C4-2B (cell line): ENCODE results near the gene ERCC1.

Experiments
- ZFX ChIP-seq: fragments of 450-650 bp; IDR thresholded peaks from 2 replicates; pipeline ENCODE4 v1.6.1; 2017
- TF ChIP-seq, protein P1 (sequence below): fragments of 450-650 bp; conservative IDR thresholded peaks from 2 replicates; pipeline ENCODE4 v1.5.1; 2017; ENCODE audit warnings: mild to moderate bottlenecking

DNA sequence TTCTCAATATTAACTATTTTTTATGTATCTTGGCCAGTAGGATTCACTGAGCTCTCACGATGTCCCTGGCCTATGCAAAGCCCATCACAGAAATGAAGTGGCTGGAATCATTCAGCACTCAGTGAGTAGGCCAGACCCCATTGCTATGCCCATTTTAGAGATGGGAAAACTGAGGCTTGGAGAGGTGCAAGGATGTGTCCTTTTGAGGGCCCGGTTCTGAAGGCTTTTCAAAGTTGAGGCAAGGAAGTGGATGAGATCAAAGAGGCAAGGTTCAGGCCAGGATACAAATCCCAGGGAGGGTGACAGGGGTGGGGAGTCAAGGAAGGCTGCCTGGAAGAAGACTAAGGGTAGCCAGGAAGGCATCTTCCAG, 18.7 kb upstream of the ERCC1 start:
- TF ChIP-seq, protein P1, sequence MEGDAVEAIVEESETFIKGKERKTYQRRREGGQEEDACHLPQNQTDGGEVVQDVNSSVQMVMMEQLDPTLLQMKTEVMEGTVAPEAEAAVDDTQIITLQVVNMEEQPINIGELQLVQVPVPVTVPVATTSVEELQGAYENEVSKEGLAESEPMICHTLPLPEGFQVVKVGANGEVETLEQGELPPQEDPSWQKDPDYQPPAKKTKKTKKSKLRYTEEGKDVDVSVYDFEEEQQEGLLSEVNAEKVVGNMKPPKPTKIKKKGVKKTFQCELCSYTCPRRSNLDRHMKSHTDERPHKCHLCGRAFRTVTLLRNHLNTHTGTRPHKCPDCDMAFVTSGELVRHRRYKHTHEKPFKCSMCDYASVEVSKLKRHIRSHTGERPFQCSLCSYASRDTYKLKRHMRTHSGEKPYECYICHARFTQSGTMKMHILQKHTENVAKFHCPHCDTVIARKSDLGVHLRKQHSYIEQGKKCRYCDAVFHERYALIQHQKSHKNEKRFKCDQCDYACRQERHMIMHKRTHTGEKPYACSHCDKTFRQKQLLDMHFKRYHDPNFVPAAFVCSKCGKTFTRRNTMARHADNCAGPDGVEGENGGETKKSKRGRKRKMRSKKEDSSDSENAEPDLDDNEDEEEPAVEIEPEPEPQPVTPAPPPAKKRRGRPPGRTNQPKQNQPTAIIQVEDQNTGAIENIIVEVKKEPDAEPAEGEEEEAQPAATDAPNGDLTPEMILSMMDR = no peak
- no peak for TF ChIP-seq ZFX
